K562 (cell line): ENCODE results near the gene ARHGAP4. TPM values are rescaled to one million over a fixed set of nuclear protein-coding genes. Genes with fewer than 3 reads are reported as not detected.

Source experiments
- ARID1B ChIP-seq: fragments of 450-650 bp; IDR thresholded peaks from 2 replicates; pipeline ENCODE4 v1.6.1; 2016; ENCODE audit warnings: antibody characterized with exemption, mild to moderate bottlenecking, inconsistent platforms
- CHD1 ChIP-seq: fragments of 200-600 bp; sonication (generic); IDR thresholded peaks from one replicate; pipeline ENCODE4 v1.6.1; 2012; ENCODE audit warnings: mild to moderate bottlenecking, moderate library complexity, low read length, inconsistent platforms
- DEAF1 ChIP-seq: fragments of 450-650 bp; formaldehyde crosslinking; IDR thresholded peaks from 2 replicates; pipeline ENCODE4 v1.4.0; 2020; ENCODE audit warnings: mild to moderate bottlenecking, moderate library complexity
- GATA2 ChIP-seq: sonication (generic); formaldehyde crosslinking; IDR thresholded peaks from 2 replicates; pipeline ENCODE4 v1.4.0; 2020; ENCODE audit warnings: mild to moderate bottlenecking, missing genetic modification reagents
- JUNB ChIP-seq: fragments of 450-650 bp; formaldehyde crosslinking; conservative IDR thresholded peaks from 2 replicates; pipeline ENCODE4 v1.4.0; 2020; ENCODE audit warnings: mild to moderate bottlenecking
- MEF2D ChIP-seq: conservative IDR thresholded peaks from 2 replicates; pipeline ENCODE4 v1.6.1; 2016; ENCODE audit warnings: low read depth, missing genetic modification characterization, missing compliant biosample characterization
- RERE ChIP-seq: sonication (generic); formaldehyde crosslinking; IDR thresholded peaks from 2 replicates; pipeline ENCODE4 v1.8.0; 2023; ENCODE audit warnings: missing genetic modification reagents, mild to moderate bottlenecking, borderline replicate concordance
- SMAD3 ChIP-seq: fragments of 450-650 bp; formaldehyde crosslinking; conservative IDR thresholded peaks from 2 replicates; pipeline ENCODE4 v1.4.0; 2020; ENCODE audit warnings: mild to moderate bottlenecking
- SRSF1 ChIP-seq: fragments of 200-400 bp; formaldehyde crosslinking; IDR thresholded peaks from 2 replicates; pipeline ENCODE4 v1.6.1; 2017; ENCODE audit warnings: mild to moderate bottlenecking, low read depth, low read length, moderate library complexity
- ZBTB33 ChIP-seq: sonication (generic); formaldehyde crosslinking; IDR thresholded peaks from 2 replicates; pipeline ENCODE4 v1.8.1; 2023; ENCODE audit warnings: mild to moderate bottlenecking, missing genetic modification reagents
- ZFPM2 ChIP-seq: fragments of 250-450 bp; sonication (Bioruptor Pico); IDR thresholded peaks from 2 replicates; pipeline ENCODE4 v1.5.1; 2022; ENCODE audit warnings: mild to moderate bottlenecking
- ZNF584 ChIP-seq: fragments of 200-800 bp; sonication (Bioruptor generic); IDR thresholded peaks from 2 replicates; pipeline ENCODE4 v1.6.1; 2016; ENCODE audit warnings: low read depth, mild to moderate bottlenecking, missing genetic modification characterization, missing compliant biosample characterization
- polyA plus RNA-seq, 8 experiments: library from polyadenylated mRNA; depleted of rRNA in 4 of 8; stranded (reverse) in 5 of 8; unstranded in 3 of 8; fragments of >200 nt; fragmentation: Nextera tagmentation in 2 of 8; fragmentation: Illumina TruSeq in 1 of 8; extraction: Ambion mirVana in 2 of 8; extraction: Trizol in 1 of 8; gene quantifications; 2 replicates each; pipeline versions ENCODE4 v1.2.1 to v1.2.3, GENCODE V29; 2011 to 2014; ENCODE audit warnings: inconsistent platforms in 1 of 8, missing spikeins in 1 of 8
- total RNA-seq, 7 experiments: library from RNA; depleted of rRNA in 6 of 7; stranded (reverse); fragments of >200 nt in 6 of 7; fragmentation: Illumina TruSeq in 2 of 7; extraction: Trizol in 2 of 7; gene quantifications; 2 replicates each; pipeline versions ENCODE4 v1.2.1 to v1.2.3, GENCODE V29; 2011 to 2021; ENCODE audit warnings: low replicate concordance in 1 of 7
- TF ChIP-seq, protein P1 (sequence below): fragments of 150-350 bp; conservative IDR thresholded peaks from 2 replicates; pipeline ENCODE4 v1.6.1; 2014; ENCODE audit warnings: low read length
- TF ChIP-seq, protein P2 (sequence below), 2 experiments: fragments of 450-650 bp; conservative IDR thresholded peaks; 2 replicates each; pipeline ENCODE4 v1.6.1; 2017; ENCODE audit warnings: mild to moderate bottlenecking in 2 of 2, moderate library complexity in 2 of 2

The ARHGAP4 gene
- total and polyA plus RNA-seq, 9 of the 15 experiments (the other 6 are each of a cell fraction or from before 2014, with no cell fraction given): 0.30 to 81.8 (median 13.5) TPM

DNA sequence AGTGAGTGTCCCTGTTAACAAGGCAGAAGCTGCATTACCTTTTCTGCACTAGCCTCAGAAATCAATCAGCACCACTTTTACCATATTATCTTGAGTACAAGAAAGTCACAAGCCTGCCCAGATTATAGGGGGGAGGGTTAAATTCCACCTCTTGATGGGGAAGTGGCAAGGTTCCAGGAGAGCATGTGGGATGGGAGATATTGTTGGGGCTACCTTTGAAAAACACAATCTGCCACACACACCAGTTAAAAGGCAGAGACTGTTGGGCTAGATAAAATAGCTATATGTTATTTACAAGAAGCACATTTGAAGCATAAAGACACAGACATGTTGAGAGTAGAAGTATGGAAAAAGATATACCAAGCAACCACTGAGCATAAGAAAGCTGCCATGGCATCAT, 28.2 kb downstream of the ARHGAP4 start (continued):
- TF ChIP-seq, protein P1, sequence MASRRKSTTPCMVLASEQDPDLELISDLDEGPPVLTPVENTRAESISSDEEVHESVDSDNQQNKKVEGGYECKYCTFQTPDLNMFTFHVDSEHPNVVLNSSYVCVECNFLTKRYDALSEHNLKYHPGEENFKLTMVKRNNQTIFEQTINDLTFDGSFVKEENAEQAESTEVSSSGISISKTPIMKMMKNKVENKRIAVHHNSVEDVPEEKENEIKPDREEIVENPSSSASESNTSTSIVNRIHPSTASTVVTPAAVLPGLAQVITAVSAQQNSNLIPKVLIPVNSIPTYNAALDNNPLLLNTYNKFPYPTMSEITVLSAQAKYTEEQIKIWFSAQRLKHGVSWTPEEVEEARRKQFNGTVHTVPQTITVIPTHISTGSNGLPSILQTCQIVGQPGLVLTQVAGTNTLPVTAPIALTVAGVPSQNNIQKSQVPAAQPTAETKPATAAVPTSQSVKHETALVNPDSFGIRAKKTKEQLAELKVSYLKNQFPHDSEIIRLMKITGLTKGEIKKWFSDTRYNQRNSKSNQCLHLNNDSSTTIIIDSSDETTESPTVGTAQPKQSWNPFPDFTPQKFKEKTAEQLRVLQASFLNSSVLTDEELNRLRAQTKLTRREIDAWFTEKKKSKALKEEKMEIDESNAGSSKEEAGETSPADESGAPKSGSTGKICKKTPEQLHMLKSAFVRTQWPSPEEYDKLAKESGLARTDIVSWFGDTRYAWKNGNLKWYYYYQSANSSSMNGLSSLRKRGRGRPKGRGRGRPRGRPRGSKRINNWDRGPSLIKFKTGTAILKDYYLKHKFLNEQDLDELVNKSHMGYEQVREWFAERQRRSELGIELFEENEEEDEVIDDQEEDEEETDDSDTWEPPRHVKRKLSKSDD: no peak
- TF ChIP-seq ZFPM2 (CRISPR knock-in tag) (no peak), ARID1B (peak; percentile 99), SMAD3 (peak; percentile 78; the same call in 1 of the 2 replicates), GATA2 (peak; percentile 98), ZNF584 (peak; percentile 30; the same call in 1 of the 2 replicates), DEAF1 (CRISPR knock-in tag) (no peak), JUNB (CRISPR knock-in tag) (no peak), MEF2D (tag) (peak; percentile 57; the same call in 1 of the 2 replicates), RERE (CRISPR knock-in tag) (no peak), ZBTB33 (CRISPR knock-in tag) (peak; percentile 30; the same call in 1 of the 2 replicates), SRSF1 (no peak), CHD1 (no peak)
- TF ChIP-seq, protein P2, sequence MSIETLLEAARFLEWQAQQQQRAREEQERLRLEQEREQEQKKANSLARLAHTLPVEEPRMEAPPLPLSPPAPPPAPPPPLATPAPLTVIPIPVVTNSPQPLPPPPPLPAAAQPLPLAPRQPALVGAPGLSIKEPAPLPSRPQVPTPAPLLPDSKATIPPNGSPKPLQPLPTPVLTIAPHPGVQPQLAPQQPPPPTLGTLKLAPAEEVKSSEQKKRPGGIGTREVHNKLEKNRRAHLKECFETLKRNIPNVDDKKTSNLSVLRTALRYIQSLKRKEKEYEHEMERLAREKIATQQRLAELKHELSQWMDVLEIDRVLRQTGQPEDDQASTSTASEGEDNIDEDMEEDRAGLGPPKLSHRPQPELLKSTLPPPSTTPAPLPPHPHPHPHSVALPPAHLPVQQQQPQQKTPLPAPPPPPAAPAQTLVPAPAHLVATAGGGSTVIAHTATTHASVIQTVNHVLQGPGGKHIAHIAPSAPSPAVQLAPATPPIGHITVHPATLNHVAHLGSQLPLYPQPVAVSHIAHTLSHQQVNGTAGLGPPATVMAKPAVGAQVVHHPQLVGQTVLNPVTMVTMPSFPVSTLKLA (conservative IDR thresholded peaks at IDR 0.05): peak in 1 of 2 experiments; percentile 87; a peak in 3 of 4 replicates
